CD4-positive, alpha-beta T cell treated with Interleukin-4 for 1 hour (primary cell): ENCODE results near the gene CIDEA.
"Not testable (repeated sequence)": the region's sequence is repeated elsewhere in the genome, so short reads cannot be mapped to it uniquely, and the experiment has no call there.

Experiments used
- DNase-seq, 2 donors: peaks; one replicate each; pipeline ENCODE4 v3.0.0-alpha.2; 2020 to 2022

CIDEA gene

DNA sequence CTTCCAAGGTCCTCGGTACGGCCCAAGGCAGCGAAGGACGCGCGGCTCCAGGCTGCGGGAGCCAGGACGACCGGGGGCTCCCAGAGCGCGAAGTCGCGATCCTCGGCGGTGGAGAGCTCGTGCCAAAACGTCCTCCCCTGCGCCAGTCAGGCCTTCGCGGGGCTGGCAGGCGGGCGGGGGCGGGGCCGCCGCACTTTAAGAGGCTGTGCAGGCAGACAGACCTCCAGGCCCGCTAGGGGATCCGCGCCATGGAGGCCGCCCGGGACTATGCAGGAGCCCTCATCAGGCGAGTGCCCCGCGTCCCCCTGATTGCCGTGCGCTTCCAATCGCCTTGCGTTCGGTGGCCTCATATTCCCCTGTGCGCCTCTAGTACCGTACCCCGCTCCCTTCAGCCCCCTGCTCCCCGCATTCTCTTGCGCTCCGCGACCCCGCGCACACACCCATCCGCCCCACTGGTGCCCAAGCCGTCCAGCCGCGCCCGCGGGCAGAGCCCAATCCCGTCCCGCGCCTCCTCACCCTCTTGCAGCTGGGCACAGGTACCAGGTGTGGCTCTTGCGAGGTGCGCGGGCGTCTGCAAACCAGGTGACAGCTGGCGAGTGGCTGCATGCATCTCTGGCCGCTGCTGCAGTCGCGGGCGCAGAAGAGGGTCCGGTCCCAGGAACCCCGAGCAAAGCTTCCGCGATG lies at the start of gene CIDEA:
Gene CIDEA (plus strand): TSS at position 226 of the 684 bp plus-strand sequence. CDS start 23 bp downstream, at position 249.
- DNase-seq, result no peak

GRCh38 chr18:12208296-12209153 lies 45.6 kb upstream of the CIDEA start:
- DNase-seq, result not testable (repeated sequence)

- not testable (repeated sequence) for DNase-seq
Measured at GRCh38 chr18:12212308-12212707, 41.9 kb upstream of the CIDEA start.

DNA sequence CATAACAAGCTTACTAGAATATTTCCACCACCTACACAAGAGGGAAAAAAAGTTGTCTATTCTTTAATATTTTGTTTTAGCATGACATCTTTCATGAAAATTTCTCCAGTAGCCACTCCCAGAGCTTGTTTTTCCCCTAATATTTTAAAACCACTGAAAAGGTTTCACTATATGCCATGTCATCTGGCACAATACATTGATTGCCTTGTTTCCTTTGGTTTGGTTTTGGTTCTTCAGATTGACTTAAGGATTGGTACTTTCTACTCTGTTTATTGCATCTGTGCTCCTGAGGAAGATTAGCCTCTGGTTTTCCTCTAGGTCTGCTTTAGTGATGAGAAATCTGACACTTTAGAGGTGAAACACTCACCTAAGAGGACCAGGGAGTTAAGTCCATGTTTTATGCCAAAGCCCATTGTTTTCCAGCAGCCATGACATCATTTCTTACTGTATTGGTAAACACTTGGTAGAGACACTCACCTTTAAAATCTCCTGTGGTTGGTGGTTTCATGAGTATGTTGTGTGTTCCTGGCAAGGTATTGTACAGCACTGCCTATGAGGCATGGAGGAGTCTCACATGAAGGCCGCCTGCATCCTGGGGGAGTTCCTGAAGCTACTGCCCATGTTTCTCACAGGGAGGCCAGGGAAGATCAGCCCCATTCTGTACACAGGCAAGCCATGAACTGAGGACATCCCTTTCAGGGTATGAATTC lies 39.7 kb upstream of the CIDEA start:
- DNase-seq, result not testable (repeated sequence)

DNA sequence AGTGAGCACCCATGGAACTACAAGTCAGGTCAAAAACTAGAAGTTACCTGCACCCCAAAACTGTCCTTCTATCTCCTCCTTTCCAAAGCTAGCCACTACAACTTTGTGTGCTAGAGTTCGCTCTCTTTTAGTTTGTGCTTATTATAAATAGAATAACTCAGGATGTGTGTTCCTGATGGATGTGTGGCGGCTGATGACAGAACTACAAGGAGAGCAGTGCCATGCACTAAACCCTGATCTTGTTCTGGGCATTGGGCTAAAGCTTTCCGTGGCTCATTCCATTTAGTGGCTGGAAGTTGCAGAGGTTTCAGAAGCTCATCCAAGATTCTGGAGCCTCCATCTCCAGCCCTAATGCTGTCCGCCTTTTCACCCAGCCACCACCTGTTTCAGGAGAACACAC lies 37.7 kb upstream of the CIDEA start:
- DNase-seq, result not testable (repeated sequence)

DNA sequence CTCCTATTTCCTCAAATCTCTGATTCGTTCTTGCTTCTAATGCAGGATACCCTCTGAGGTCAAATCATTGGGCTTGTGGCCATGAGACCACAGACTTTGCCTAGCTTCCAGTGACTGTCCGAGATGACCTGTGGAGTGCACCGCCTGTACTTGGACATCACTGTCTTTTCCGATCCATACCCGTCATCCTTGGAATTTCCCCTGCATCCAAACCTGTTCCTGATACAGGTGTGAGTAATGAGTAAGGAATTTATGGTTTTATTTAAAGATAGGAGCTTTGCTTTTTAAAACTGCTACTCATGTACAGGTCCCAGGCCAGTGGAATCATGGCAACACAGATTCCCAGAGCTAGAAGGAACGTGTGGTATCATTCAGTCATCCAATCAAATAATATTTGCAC lies 35.6 kb upstream of the CIDEA start:
- not testable (repeated sequence) for DNase-seq

DNA sequence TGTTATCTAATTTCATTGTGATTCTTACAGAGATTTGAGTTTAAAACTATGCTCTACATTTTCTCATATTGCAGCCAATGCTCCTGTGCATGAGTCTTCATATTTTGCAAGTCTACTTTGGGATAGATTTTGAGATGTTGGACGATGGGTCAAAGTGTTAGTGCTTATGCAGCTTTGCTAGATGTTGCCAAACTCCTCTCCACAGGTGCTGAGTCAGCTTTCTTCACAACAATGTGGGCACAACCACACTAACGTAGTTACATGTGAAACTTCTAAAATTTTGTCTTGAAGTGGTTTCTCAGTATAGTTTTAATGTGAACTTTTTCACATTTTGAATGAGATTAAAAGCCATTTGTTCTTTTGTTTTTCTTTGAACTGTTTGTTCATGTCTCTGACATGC lies 32.1 kb upstream of the CIDEA start:
- not testable (repeated sequence) for DNase-seq

GRCh38 chr18:12223326-12223725 lies 30.8 kb upstream of the CIDEA start:
- not testable (repeated sequence) for DNase-seq

DNA sequence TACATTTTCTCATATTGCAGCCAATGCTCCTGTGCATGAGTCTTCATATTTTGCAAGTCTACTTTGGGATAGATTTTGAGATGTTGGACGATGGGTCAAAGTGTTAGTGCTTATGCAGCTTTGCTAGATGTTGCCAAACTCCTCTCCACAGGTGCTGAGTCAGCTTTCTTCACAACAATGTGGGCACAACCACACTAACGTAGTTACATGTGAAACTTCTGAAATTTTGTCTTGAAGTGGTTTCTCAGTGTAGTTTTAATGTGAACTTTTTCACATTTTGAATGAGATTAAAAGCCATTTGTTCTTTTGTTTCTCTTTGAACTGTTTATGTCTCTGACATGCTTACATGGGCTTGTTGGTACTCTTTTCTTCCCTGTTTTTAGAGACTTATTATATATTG lies 27.4 kb upstream of the CIDEA start:
- not testable (repeated sequence) for DNase-seq

GRCh38 chr18:12227399-12228186 lies 26.6 kb upstream of the CIDEA start:
- not testable (repeated sequence) for DNase-seq

DNA sequence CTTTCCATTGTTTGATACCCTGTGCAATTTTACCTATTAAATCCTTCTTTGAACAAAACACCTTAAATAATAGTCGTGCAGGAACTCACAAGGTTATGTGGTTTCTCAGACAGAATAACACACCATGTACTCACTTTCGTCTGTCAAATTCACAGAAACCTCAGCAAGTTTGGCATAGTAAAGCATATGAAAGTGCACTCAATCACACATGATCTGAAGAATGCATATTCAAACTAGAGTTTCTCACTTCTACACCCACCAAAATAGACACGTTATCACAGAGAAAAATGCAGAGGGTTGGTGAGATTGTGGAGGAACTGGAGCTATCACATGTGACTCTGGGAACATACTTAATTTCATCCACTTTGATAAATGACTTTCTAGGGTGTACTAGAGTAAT lies 25.9 kb upstream of the CIDEA start:
- not testable (repeated sequence) for DNase-seq

DNA sequence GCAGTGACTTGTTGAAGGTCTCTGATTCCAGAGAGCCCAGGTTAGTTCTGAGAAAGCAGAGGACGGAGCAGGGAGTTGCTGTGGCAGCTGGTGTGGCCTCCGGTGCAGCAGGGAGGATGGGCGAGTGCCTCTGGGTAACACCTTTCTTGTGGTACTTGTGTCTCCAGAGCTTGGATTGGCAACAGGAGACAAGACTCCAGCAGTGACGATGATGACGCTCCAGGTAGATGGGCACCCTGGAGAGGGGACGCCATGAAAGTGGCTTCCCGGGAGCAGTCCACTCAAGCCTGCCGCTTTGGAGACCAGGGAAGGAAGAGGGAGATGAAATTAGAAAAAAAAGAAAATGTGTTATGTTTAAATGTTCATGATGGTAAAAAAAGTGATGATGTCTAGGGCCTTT lies 23.6 kb upstream of the CIDEA start:
- not testable (repeated sequence) for DNase-seq

DNA sequence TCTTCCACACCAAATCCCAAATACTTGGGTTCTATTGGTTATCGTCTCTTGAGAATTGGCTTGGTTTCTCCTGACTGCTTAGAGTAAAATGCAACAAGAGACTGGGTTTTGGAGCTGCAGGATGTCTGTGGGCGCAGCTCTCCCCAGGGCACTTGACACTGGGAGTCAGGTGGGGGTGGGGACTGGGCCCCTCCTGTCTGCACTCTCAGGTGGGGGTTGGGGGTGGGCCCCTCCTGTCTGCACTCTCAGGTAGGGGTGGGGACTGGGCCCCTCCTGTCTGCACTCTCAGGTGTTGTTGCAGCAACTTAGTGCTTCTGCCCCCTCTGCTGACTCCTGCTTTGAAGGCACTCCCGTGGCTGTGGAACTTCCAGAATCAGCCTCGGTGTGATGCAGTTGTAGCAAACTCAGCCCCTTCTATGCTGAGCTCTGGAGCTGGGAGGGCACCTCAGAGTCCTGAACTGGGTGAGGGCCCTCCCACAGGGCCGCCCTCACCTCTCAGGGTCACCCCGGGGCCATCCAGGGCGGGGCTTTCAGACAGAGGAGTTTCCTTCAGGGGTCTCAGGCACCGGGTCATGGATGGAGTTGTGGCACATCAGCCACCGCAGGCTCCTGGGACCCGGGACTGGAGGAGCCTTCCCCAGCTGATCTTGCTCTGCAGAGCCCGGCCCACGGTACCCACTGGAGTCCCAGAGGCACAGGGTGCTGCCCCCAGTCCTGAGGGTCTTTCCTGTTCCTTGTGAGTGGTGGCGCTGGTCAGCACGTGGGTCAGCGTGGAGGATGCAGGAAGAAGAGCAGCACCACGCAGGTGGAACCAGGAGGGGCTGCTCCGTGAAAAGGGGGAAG lies 22.9 kb upstream of the CIDEA start:
- DNase-seq, result no peak

- DNase-seq, result no peak
Measured at GRCh38 chr18:12231986-12232385, 22.2 kb upstream of the CIDEA start.

GRCh38 chr18:12233378-12233777 lies 20.8 kb upstream of the CIDEA start:
- no peak for DNase-seq

DNA sequence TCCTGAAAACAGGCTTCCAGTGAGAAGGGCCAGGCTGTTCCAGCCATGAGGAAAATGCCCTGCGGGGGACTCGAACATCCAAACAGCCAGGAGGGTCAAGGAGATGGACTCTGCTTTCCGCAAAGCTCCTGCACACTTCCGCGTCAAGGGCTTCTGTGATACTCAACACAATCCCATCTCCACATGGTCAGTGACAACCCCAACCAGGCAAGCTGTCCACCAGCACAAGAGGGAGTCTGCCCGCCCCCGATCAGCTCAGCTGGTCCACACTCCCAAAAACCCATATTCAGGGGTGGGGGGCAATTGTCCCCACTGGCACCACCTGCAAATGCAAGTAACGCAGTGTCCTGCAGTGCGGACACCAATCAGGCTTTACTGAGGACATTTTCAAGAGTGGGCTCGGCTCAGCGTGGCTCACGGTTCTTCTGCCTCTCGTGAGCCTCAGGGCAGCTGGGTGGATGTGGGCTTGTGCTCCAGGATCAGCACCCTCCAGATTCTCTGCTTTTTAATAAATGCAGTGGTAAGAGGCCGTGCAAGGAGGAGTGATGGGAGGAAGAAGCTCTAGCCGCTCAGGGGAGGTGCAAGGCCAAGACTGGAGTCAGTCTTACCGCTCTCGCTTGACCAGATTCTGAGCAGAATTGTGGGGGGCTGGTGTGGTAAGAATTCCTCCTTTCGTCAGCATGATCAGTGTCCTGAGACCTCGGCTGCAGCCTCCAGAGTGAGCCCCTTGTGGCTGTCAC lies 19.5 kb upstream of the CIDEA start:
- DNase-seq, result no peak

DNA sequence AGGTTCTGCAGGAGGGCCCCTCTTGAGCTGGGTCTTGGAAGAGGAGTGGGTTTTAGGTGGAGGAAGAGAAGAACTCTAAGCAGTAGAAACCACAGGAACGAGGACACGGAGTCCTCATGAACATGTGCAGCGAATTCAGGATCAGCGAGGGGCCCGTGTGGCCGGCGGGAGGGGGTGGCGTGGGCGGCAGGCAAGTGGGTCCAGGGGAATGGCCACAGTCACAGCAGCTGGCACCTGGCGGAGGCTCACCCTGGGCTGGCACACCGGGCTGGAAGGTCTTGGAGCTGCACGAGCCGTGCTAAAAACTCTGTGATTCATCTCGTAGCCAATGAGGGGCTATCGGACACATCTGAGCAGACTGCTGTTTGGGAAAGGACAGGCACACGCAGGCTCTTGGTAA lies 18.0 kb upstream of the CIDEA start:
- no peak for DNase-seq

- peak; percentile 45 to 55 for DNase-seq
Measured at GRCh38 chr18:12236934-12237832, 17.0 kb upstream of the CIDEA start.

GRCh38 chr18:12238826-12239225 lies 15.3 kb upstream of the CIDEA start:
- no peak for DNase-seq

GRCh38 chr18:12239431-12239830 lies 14.7 kb upstream of the CIDEA start:
- DNase-seq, result no peak
